HEK293T (cell line): ENCODE data around the gene LSP1.

ENCODE experiments used
- CTCF ChIA-PET: fragments of 350-600 bp; formaldehyde crosslinking; extraction: SDS; loops from one replicate; lab custom pipeline; 2021; ENCODE audit warnings: antibody characterized with exemption, inconsistent platforms; lab: Yijun Ruan, JAX
- POLR2A ChIA-PET: fragments of 350-600 bp; formaldehyde crosslinking; extraction: SDS; loops from one replicate; lab custom pipeline; 2020; ENCODE audit warnings: antibody characterized with exemption, inconsistent platforms; lab: Yijun Ruan, JAX
- DNase-seq: peaks from one replicate; pipeline ENCODE4 v3.0.0; 2012; ENCODE audit warnings: mixed read lengths; ENCODE audit errors: extremely low spot score
- ARNT ChIP-seq: fragments of 450-650 bp; IDR thresholded peaks from 2 replicates; pipeline ENCODE4 v1.6.1; 2017; ENCODE audit warnings: mild to moderate bottlenecking
- BHLHE40 ChIP-seq: fragments of 450-650 bp; IDR thresholded peaks from 2 replicates; pipeline ENCODE4 v1.6.1; 2016; ENCODE audit warnings: mild to moderate bottlenecking, moderate library complexity, borderline replicate concordance
- CTBP1 ChIP-seq: fragments of 450-650 bp; IDR thresholded peaks from 2 replicates; pipeline ENCODE4 v1.6.1; 2016; ENCODE audit warnings: borderline replicate concordance
- ELF4 ChIP-seq: fragments of 450-650 bp; IDR thresholded peaks from 2 replicates; pipeline ENCODE4 v1.6.1; 2017; ENCODE audit warnings: antibody characterized with exemption
- FOXA1 ChIP-seq: fragments of 450-650 bp; IDR thresholded peaks from 2 replicates; pipeline ENCODE4 v1.6.1; 2016; ENCODE audit warnings: mild to moderate bottlenecking
- FOXK2 ChIP-seq: fragments of 450-650 bp; IDR thresholded peaks from 2 replicates; pipeline ENCODE4 v1.6.1; 2016; ENCODE audit warnings: mild to moderate bottlenecking
- FOXM1 ChIP-seq: fragments of 450-650 bp; IDR thresholded peaks from 2 replicates; pipeline ENCODE4 v1.6.1; 2017; ENCODE audit warnings: mild to moderate bottlenecking, borderline replicate concordance
- HDGF ChIP-seq: fragments of 450-650 bp; IDR thresholded peaks from 2 replicates; pipeline ENCODE4 v1.6.1; 2017; ENCODE audit warnings: antibody characterized with exemption, borderline replicate concordance
- L3MBTL2 ChIP-seq: fragments of 450-650 bp; conservative IDR thresholded peaks from 2 replicates; pipeline ENCODE4 v1.6.1; 2016; ENCODE audit warnings: mild to moderate bottlenecking
- LEF1 ChIP-seq: fragments of 450-650 bp; IDR thresholded peaks from 2 replicates; pipeline ENCODE4 v1.6.1; 2017; ENCODE audit warnings: mild to moderate bottlenecking, borderline replicate concordance
- NFRKB ChIP-seq: fragments of 450-650 bp; IDR thresholded peaks from 2 replicates; pipeline ENCODE4 v1.6.1; 2016; ENCODE audit warnings: mild to moderate bottlenecking, moderate library complexity
- PKNOX1 ChIP-seq: fragments of 450-650 bp; IDR thresholded peaks from 2 replicates; pipeline ENCODE4 v1.6.1; 2016
- SP1 ChIP-seq: fragments of 450-650 bp; IDR thresholded peaks from 2 replicates; pipeline ENCODE4 v1.6.1; 2017
- SUZ12 ChIP-seq: fragments of 450-650 bp; IDR thresholded peaks from 2 replicates; pipeline ENCODE4 v1.6.1; 2016; ENCODE audit warnings: mild to moderate bottlenecking
- TARDBP ChIP-seq: fragments of 450-650 bp; IDR thresholded peaks from 2 replicates; pipeline ENCODE4 v1.6.1; 2016
- ZNF384 ChIP-seq: fragments of 450-650 bp; IDR thresholded peaks from 2 replicates; pipeline ENCODE4 v1.6.1; 2016

Gene LSP1

GRCh38 chr11:1819074-1819473, 33.8 kb upstream of the LSP1 start:
- DNase-seq: no peak
- ChIA-PET POLR2A (no interaction called here), CTCF (no interaction called here)
- no peak for TF ChIP-seq SUZ12
- TF ChIP-seq CTBP1: no peak
- no peak for TF ChIP-seq FOXK2
- no peak for TF ChIP-seq FOXA1
- no peak for TF ChIP-seq TARDBP
- no peak for TF ChIP-seq BHLHE40
- TF ChIP-seq PKNOX1: no peak
- no peak for TF ChIP-seq FOXM1
- no peak for TF ChIP-seq ARNT
- no peak for TF ChIP-seq NFRKB
- TF ChIP-seq ELF4: no peak
- no peak for TF ChIP-seq HDGF
- TF ChIP-seq LEF1: no peak
- TF ChIP-seq ZNF384: no peak

- CTCF ChIA-PET: no interaction called here
- TF ChIP-seq BHLHE40 (no peak), CTBP1 (no peak), ARNT (no peak), NFRKB (no peak), L3MBTL2 (no peak), FOXA1 (no peak), SUZ12 (no peak), TARDBP (no peak), PKNOX1 (no peak), HDGF (no peak), LEF1 (no peak), ELF4 (no peak), SP1 (no peak)
- no peak for DNase-seq
- POLR2A ChIA-PET: no interaction called here
Observed at GRCh38 chr11:1820463-1821325, 32.2 kb upstream of the LSP1 start.

- ChIA-PET CTCF (no interaction called here), POLR2A (no interaction called here)
- no peak for TF ChIP-seq TARDBP
- TF ChIP-seq CTBP1: no peak
- no peak for DNase-seq
Observed at GRCh38 chr11:1821562-1821961, 31.3 kb upstream of the LSP1 start.

- ChIA-PET POLR2A (no interaction called here), CTCF (interaction anchor here (0.6 to 0.8 kb wide), 2 partner anchors 10 to 470 kb away, joined by 3 read pairs; no protein-coding TSS in a partner anchor)
- TF ChIP-seq FOXK2 (no peak), TARDBP (no peak), SUZ12 (no peak), CTBP1 (no peak), NFRKB (no peak), FOXM1 (no peak), LEF1 (no peak), PKNOX1 (no peak), ELF4 (no peak), HDGF (no peak), ARNT (no peak), BHLHE40 (no peak)
- DNase-seq: no peak
Observed at GRCh38 chr11:1822648-1823375, 30.1 kb upstream of the LSP1 start.

- CTCF ChIA-PET: interaction anchor here (1.7 kb wide), 1 partner anchor 10 kb away, joined by 7 read pairs; no protein-coding TSS in a partner anchor
- POLR2A ChIA-PET: no interaction called here
- TF ChIP-seq L3MBTL2 (no peak), FOXA1 (no peak), TARDBP (no peak), FOXM1 (no peak), FOXK2 (no peak), SUZ12 (no peak), PKNOX1 (no peak), LEF1 (no peak), ARNT (no peak), ZNF384 (no peak), ELF4 (no peak)
- no peak for DNase-seq
Observed at GRCh38 chr11:1823376-1824220, 29.3 kb upstream of the LSP1 start.
